ENCODE data around the gene SLX4IP.

SLX4IP gene

DNA sequence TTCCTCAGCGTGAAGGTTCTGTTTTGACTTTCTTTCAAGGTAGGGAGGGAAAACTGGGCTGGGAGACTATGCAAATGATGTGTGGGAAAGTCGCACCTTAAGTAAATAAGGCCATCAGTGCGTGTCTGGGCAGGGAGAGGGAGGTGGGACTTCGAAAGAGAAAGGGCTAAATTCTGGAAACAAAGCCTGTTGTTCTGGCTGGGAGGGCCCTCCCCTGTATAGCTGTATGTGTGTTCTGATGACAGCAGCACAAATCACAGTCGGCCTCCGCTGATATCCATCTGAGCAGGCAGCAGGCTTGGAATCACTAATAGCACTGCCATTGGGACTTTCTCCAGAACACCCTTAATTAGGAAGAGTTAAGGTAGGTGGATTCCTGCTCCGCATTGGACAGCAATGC lies 219.5 kb downstream of the SLX4IP start:
- no peak for DNase-seq

DNA sequence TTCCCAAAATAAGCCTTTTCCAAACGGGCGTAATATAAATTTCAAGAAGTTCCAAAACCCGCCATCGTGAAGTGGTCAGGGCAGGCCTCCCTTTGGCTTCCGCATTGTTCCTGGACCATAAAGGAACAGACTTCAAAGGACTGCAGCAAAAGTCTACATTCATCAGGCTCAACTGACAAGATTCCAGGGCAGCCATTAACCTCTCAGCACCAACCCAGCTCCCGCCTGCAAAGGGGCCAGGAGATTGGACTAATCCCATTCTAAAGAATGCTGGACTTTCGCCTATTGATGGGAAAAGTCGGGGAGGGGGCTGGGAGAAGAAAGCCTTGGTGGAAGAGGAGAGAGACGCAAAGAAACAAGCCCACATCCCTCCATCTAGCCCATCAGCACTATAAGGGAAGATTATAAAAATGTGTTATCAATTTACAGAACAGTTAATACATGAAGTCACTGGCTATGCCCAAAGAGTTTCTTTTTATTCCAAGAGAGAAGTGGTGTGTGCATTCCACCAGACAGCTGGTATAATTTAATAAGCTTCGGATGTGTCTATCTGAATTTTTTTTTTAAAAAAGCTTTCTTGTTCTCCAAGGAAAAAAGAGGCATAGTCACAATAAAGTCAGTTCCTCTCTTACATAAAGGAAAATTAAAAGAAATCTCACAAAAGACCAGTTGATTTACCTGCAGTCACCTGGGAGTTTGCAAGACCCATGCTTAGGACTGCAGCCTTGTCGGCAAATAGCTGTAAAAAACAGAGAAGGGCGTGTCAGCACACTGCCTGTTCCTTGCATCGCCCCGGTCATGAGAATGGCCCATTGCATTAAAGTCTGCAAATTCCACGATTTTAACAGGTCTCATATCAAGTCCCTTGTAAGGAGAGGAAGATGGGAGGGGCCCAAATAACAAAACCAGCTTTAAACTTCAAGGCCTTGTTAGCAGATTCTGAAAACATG lies 220.9 kb downstream of the SLX4IP start:
- no peak for DNase-seq

DNA sequence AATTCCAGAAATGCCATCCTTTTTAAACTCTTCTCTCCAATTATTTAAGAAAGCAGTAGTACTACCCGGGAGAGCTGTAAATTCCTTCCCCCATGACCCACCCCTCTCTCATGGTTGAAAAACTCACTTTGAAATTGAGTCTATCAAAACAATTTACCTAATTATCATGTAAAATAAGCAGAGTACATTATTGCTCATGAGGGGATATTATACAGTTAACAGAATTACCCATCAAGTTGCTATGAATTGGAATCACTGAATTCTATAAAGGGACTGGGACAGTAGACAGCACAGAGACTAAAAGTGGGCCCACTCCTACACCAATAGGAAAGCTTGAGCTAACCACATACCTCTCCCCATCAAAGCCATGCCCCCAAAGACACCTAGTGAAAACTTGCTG lies 222.3 kb downstream of the SLX4IP start:
- no peak for DNase-seq

DNA sequence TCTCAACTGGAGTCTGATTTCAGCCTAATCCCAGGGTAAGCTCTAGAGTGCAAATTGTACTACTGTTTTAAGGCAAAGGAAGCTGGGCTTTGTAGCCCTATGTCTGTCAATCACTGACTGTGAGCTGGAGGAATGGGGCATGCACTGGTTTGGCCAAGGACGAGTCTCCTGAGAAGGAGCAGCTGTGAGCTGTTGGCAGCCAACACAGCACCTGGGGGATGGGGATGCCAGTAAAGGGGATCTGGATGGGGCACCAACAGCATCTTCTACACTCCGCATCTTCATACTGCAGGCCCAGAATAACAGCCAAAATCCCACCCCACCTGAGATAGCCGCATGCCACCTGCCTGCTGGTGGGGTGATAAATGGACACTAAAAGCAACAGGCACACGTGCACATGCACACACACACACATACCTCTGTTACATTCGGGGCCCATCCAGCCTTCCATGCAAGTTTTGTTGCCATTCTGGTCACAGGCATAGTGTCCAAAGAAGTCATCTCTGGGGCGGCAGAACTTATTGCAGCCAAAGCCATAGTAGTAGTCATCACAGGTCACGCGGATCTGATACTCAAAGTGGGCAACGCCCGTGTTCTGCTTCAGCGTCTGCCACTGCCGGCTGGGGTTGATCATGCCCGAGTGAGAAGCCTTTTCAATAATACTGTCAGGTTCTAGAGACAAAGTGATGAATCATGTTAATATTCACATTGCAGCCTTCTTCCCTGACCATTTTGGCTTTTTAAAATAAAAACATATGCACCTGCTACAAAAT lies 223.1 kb downstream of the SLX4IP start:
- no peak for DNase-seq

DNA sequence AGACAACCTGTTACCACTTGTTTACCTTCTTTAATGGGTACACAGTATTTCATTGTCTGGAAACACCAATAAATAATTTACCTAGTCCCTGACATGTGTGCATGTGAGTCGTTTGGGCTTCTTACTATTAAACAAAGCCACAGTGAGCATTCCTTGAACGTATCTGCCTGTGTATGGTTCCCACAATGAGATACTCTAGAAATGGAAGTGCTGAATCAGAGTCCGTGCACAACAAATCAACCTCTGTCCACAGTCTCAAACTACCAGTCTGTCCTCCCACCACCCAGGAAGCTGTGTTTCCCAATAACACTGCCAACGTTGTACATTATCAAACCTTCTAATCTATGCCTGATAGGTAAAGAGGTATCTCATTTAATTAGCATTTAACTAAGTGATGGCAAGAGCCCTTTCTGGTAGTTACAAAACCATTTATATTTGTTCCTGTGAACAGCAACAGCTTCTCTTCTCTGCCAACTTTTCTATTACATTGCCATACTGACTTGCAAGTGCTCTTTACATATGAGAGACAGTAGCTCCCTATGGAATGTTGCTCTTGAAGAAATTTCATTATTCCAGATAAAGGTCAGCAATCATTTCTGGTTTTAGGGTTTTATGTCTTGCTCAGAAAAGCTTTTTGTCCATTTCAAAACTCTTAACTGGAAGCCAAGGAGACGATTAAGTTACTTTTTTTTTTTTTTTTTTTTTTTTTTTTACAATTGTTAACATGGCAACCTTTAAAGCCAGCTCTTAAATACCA lies 223.9 kb downstream of the SLX4IP start:
- DNase-seq: no peak

DNA sequence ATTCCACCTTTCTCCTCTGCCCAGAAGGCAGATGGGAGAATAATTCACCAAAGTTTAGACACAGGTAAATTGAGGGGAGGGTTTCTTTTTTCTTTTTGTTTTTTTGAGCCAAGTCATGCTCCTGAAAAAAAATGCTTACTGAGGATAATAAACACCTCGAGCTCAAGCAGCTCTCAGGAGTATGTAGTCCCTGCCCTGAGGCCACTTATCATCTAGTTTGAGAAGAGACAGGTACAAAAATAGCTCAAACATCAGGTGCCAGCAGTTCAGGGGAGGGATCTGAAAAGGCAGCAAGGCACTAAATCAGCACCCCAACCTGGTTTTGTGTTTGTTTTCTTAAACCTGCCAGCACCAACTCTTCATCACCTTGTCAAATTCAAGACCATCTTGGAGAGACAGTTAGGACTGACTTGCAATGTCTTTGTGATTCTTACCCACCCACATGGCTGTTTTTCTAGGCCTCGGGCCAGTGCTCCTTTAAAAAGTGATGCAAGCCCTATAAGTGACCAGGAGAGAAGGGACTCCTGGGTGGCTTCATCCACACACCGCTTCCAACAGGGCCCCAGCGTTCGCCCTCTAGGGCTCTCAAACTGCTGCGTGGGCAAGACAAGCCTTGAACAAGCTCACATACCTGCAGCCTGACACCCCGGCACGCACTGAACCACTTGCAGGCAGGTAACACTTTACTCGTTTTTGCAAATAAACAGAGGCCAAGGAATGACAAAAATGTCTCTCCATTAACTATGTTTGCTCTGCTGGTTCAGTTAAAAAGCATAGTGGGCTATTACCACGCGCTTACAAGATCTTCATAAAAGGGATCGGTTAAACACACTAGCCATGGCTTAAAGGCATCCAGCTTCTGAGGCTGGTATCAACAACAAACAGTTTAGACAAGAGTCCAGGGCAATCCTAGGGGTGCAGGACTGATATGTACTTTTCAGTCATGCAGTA lies 224.8 kb downstream of the SLX4IP start:
- DNase-seq: no peak

DNA sequence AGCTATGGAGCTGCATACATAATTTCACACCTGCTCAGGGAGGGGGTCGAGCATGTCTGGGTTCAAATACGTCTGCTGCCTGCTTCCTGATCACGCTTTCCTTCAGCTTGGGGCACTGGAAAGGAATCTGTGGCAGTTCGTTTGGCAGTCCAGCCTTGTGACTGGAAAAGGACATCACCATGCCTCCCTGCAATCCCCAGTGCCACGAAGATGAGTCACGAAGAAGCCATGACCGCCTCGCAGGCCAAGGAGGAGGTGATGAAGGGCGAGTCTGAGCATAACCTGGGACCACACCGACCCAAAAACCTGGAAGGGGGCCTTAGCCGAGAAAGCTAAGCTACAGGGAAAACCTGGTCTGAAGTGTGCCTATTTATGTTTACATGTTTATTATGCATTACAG lies 225.6 kb downstream of the SLX4IP start:
- no peak for DNase-seq

DNA sequence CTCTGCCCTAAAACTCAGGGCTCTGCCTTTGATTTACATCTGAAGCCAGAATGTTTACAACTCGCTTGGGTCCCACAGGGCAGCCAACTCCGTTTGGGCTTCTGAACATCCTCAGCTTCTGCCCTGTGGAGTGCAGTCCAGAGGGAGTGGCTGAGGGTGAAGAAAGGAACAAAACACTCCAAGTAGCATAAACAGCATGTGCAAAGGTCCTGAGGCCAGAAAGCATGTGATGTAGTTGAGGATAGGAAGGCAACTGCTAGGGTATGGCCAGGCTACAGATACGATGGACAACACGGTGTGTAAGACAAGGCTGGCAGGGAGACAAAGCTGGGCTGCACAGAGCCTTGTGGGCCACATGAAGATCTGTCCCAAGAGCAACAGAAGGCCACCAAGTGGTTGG lies 226.2 kb downstream of the SLX4IP start:
- DNase-seq: no peak

DNA sequence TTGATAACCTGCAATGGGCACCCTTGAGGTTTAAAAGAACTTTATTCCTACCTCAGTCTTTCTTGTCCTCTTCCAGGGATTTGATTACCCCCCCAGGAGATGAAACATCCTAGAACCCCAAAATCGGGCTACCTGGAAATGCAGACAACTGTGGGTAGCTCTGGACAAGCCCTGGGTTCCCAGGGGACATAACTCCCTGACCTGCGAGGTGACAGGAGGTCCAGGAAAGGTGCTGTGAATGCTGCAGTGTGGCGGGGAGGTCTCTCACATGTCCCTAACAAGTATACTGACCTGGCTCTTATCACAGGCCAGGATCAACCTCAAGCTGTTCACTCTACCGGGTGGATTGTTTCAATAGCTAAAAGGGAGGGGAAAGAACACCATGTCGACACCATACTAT lies 227.0 kb downstream of the SLX4IP start:
- no peak for DNase-seq

DNA sequence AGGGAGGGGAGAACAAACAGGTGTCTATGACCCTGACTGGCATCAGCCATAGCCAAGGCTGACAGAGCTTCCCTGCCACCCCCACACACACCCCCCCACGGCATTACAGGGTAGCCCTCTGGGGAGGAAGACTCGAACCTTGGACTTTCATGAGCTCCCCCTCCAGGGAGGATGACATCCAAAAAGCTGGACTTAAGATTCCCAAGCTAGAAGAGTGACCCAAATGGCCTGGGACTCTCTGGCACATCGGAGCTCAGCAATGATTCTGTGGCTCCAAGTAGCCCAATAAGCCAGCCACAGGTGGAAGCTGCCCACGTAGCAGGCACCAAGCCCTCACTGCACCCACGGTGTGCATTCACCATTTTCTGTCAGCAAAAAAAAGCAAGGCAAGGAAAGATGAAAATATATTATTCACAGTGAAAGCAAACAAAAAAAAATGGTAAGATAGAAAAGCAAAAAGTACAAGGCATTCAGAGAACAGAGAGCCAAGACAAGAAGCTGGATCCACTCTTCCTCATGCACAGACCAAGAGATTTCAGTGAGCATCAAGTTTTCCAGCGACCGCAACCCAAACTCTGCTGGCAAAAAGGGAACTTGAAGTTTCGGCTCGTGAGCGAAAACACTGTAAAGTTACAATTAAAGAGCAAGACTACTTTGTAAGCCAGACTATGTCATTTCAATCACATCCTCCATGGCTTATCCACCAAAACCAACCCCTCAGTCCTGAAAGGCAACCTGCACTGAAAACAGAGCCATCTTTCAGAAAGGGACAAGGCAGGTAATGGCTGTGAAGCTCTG lies 227.8 kb downstream of the SLX4IP start:
- no peak for DNase-seq

DNA sequence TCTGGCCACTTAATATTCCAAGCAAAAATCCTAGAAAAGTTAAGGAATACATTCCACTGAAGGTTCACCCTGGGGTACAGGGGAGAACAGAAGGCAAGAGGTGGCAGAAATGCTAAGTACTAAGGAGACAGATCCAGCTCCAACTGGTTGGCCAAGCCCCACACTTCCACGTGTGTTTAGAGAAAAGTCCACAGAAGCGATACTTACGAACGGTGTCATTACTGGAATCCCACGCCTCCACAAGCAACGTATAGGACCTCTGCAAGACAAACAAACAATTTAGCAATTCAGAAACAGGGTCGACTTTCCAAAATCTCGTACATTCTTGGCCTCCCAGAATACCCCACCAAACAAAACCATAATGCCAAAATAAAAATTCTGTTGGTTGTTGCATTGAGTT lies 228.7 kb downstream of the SLX4IP start:
- no peak for DNase-seq

DNA sequence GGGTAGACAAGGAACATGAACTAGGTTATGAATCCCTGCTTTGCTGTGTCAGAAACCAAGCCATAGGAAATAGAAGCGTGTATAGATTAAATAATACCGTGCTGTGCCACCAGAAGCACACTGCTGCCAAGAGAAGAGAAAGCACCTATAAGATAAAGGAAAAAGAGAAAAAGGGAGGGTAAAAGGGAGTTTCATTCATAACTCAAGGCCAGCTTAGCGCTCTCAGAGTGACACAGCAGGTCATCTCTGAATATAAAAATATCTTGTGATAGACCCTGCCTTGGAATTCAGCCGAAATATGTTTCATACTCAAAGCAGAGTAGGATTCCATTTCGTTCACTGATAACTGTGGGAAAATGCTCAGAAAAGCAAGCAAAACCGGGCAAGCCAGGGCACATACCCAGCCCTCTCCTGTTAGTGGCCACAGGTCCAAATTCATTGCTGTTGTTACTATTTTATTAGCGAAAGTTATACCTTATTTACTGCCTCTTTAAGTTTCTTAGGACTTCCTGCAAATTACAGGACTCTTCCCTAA lies 230.0 kb downstream of the SLX4IP start:
- DNase-seq: no peak

DNA sequence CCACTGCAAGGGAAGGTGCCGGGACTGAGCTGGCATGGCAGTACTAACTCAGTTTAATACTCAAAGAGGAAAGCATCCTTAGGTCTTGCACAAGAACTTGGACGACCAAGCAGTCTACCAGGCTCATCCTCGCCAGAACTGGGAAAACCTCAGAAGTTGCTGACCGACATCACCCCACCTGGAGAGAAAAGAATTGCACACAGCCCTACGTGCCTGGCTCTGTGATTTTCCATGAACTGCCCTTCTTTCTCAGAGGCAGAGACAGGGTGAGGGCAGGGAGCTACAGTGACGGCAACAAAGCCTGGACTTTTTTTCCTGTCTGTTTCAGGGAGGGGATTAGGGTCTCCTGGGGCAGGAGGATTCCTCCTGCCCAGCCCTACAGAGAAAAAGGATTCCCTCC lies 230.7 kb downstream of the SLX4IP start:
- no peak for DNase-seq

DNA sequence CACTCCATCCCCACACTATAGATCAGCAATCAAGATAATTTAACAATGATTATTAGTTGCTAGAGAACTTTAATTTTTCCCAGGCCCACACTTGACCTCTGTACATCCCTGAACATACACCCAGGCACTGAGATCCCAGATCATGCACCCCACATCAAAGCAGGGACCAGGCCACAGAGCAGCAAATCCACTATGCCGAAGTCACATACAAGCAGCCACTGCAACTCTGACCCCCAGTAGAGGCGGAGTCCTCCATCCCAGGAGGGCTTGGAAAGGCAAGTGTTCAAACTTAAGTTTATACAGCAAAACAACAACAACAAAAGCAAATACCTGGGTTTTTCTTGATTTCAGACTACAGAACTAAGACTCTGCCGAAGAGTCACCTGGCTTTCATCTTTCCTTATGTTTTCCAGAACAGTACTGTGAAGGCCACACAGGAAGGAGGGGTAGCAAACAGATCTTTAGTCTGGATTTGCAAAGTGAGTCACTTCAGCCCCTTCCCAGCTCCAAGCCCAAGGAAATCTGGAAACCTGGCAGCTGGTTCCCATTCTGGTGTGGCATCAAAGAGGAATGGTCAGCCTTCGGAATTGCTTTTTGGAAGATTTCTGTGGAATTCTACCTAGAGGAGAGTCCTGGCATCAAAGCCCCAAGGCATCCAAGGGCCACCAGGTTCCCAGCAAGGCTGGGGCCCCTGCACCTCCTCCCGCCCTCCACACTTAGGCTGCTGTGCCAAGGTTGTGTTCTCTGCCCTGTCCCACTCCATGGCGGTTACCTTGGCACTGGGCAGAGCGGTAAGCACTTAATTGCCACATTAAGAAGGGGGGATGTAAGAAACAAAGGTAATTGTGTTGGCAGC lies 231.3 kb downstream of the SLX4IP start:
- no peak for DNase-seq

DNA sequence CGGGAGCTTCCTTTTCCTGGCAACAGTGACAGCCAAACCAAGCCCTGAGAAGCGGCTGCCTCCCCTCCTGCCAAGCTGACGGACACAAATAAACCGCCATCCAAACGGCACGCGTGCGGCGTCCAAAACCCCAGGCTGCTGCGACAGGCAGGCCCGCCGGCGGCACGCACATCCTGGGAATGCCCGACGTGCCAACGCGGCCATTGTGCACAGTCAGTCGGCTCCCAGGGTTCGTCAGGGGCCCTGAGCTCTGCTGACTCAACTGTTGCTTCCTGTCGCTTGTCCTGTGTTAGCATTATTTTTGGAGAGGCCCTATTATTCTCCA lies 231.9 kb downstream of the SLX4IP start:
- no peak for DNase-seq

DNA sequence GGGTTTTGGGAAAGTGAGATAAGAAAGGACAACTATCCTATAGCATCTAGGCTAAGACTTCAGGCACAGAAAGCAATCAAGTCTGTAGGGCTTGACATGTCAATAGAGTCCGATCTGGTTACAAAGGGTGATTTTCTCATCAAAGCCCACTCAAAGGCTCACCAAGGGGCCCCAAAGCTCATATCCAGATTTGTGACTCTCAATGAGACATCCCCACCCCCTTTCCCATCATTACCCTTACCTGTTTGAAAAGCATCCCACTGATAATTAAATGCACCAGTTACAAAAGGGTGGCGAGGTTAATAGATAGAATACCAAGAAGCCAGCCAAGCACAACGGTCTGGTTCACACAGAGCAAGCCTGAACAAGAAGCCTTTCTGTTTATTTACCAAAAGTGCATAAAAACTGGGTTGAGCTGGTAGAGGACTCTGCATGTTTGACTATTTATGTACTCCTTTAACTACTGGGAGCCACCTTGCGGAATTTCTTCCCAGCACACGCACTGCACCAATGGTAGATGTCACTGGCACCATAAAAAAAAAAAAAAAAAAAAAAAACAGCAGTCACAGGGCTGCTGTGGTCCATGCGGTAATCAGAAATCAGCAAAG lies 232.6 kb downstream of the SLX4IP start:
- no peak for DNase-seq

DNA sequence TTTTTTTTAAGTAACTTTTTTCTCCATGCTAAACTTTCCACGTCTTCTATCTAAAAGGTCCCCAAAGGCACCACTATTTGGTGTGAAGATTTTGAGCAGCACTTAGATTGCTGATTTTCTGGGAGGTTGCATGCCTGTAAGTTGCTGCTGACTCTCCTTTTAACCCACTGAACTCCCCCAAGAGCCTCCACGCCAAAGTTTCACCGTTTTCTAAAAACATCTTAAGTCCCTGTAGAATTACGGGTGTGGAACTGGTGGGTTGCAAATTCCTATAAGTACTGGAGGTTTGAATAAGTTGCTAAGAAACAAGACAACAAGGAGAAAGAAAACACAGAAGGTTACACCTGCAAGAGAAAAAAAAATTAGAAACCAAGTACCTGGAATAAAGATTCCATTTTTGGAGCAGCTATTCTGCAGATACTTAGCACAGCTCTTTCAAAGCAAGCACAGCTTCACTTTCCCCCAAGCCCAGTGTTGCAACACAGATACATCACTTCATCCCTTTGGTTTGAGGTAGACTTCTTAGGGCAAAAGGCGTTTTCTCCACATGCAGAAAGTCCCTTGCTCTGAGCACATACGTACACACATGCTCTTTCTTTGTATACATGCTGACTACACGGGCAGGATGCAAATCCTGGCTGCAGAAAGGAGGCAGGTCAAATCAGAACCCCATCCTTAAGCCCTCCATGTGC lies 233.7 kb downstream of the SLX4IP start:
- DNase-seq: no peak

DNA sequence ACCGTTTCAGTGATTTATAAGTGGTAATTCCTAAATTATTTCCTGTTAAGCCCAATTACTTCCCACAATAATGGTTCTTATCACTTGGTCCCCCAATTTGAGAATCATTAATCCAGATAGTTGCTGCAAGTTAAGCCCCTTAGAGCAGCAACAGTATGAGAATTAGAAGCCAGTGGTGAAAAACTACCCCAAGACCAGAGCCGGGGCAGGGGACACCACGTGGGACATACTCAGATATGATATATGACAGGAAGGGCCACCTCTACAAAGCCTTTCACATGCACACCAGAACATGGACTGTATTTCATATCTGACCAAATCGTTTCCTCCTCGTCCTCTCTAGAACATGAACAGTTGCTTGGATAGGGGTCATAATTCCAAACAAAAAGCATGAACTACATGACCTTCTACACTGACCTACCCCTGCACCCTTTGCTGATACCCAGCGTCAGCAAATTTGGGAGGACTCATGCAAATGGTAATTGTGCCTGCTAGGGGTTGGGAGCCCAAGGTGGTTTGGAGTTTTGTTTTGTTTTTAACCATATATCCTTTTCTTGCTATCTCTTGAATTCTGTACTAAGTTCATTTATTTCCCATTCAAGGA lies 234.8 kb downstream of the SLX4IP start:
- no peak for DNase-seq

Measured in cortex of kidney (tissue), 1 donor.